Epidermal melanocyte (primary cell): ENCODE data around the gene NKX2-8.
A peak's percentile ranks its signal among the peaks of the same experiment; 100 is the strongest.

Source experiments
- DNase-seq: peaks from one replicate; pipeline ENCODE4 v3.0.0; 2011; ENCODE audit warnings: low spot score; ENCODE audit not compliant: insufficient read length

Gene NKX2-8

GRCh38 chr14:36582011-36582873 lies at the start of gene NKX2-8:
Gene NKX2-8 (minus strand): TSS chr14:36582614. CDS start chr14:36582389, 225 bp downstream.
- no peak for DNase-seq

GRCh38 chr14:36627981-36628380 lies 45.6 kb upstream of the NKX2-8 start:
- DNase-seq, result no peak

- DNase-seq, result no peak
These were observed 43.7 kb upstream of the NKX2-8 start for GRCh38 chr14:36626151-36626550.

GRCh38 chr14:36625436-36625835 lies 43.0 kb upstream of the NKX2-8 start:
- DNase-seq, result no peak

- DNase-seq, result no peak
These were observed 42.6 kb upstream of the NKX2-8 start for GRCh38 chr14:36625014-36625413.

GRCh38 chr14:36619853-36620252 lies 37.4 kb upstream of the NKX2-8 start:
- no peak for DNase-seq

- DNase-seq, result no peak
These were observed 36.7 kb upstream of the NKX2-8 start for GRCh38 chr14:36619131-36619530.

GRCh38 chr14:36618641-36619040 lies 36.2 kb upstream of the NKX2-8 start:
- DNase-seq, result no peak

- no peak for DNase-seq
These were observed 35.4 kb upstream of the NKX2-8 start for GRCh38 chr14:36617824-36618223.

GRCh38 chr14:36605506-36605857 lies 23.1 kb upstream of the NKX2-8 start:
- no peak for DNase-seq

GRCh38 chr14:36604757-36605505 lies 22.5 kb upstream of the NKX2-8 start:
- peak; percentile 78 for DNase-seq

- DNase-seq, result no peak
These were observed 18.0 kb upstream of the NKX2-8 start for GRCh38 chr14:36600431-36600830.

- DNase-seq, result no peak
These were observed 9.1 kb upstream of the NKX2-8 start for GRCh38 chr14:36591482-36591881.

GRCh38 chr14:36588788-36589187 lies 6.4 kb upstream of the NKX2-8 start:
- DNase-seq, result no peak

- DNase-seq, result no peak
These were observed 5.7 kb upstream of the NKX2-8 start for GRCh38 chr14:36588119-36588518.

GRCh38 chr14:36585100-36585499 lies 2.7 kb upstream of the NKX2-8 start:
- no peak for DNase-seq

- no peak for DNase-seq
These were observed 1.7 kb upstream of the NKX2-8 start for GRCh38 chr14:36583893-36584811.

- DNase-seq, result no peak
These were observed 953 bp upstream of the NKX2-8 start for GRCh38 chr14:36583242-36583892.

- no peak for DNase-seq
These were observed 444 bp upstream of the NKX2-8 start for GRCh38 chr14:36582874-36583241.

- no peak for DNase-seq
These were observed 1.3 kb downstream of the NKX2-8 start for GRCh38 chr14:36580856-36581831.
